ENCODE data around the gene UBXN10.

DNA sequence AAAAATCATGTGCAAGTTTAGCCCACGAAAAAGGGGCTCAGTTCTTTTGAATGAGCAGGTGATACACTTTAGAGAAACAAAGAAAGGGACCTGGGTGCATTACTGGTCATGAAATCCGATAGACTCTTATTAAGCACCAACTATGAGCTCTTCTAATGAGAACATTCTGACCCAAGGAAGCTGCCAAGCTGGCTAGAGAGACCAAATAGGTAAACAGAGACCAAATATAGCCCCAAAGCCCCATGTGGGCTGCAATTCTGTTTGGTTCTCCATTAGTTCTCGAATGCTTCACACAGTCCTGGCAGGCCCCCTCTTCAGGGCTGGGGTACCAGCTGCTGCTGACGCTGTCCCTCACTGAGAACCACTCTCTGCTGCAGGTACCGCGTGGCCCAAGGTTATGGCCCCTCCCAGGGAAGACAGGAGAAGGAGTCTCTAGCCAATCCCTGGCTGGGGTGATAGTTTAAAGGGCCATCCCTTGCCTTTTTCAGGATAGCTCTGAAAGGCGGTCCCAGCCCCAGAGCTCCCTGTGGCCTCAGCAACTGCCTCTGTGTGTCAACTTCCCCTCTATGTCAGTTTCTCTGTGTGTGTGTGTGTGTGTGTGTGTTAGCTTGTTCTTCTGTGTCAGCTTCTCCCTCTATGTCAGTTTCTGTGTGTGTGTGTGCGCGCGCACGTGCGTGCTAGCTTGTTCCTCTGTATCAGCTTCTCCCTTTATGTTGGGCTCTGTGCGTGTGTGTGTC, 7.1 kb upstream of the UBXN10 start:
- TF ChIP-seq, protein P1, sequence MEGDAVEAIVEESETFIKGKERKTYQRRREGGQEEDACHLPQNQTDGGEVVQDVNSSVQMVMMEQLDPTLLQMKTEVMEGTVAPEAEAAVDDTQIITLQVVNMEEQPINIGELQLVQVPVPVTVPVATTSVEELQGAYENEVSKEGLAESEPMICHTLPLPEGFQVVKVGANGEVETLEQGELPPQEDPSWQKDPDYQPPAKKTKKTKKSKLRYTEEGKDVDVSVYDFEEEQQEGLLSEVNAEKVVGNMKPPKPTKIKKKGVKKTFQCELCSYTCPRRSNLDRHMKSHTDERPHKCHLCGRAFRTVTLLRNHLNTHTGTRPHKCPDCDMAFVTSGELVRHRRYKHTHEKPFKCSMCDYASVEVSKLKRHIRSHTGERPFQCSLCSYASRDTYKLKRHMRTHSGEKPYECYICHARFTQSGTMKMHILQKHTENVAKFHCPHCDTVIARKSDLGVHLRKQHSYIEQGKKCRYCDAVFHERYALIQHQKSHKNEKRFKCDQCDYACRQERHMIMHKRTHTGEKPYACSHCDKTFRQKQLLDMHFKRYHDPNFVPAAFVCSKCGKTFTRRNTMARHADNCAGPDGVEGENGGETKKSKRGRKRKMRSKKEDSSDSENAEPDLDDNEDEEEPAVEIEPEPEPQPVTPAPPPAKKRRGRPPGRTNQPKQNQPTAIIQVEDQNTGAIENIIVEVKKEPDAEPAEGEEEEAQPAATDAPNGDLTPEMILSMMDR (IDR thresholded peaks at IDR 0.05): no peak
- no peak for TF ChIP-seq POLR2AphosphoS5 (IDR thresholded peaks at IDR 0.05)

Measured in breast epithelium (tissue), 3 donors.